ENCODE results near the gene KRT37. TPM values are rescaled to one million over a fixed set of nuclear protein-coding genes. Genes with fewer than 3 reads are reported as not detected.

KRT37 gene
- not detected in 2 replicates for total RNA-seq (ENCODE audit: low replicate concordance)
- long read RNA-seq = 0 reads

GRCh38 chr17:41424111-41424635 is at the start of gene KRT37:
Gene KRT37 (minus strand): TSS chr17:41424585. CDS start chr17:41424523, 62 bp downstream.
- no peak for DNase-seq (ENCODE audit: extremely low spot score, unreplicated experiment)
- peaks cover 5% of the 10 kb centered on the region for H3K4me1 Mint-ChIP-seq (ENCODE audit: unreplicated experiment)
- H3K36me3 Mint-ChIP-seq = peaks cover 5% of the 10 kb centered on the region
- H3K27ac Mint-ChIP-seq = no peak within 1 kb of the TSS
- H3K4me3 Mint-ChIP-seq = no peak within 1 kb of the TSS
- H3K27me3 Mint-ChIP-seq = no peaks in the 10 kb centered on the region
- no peaks in the 10 kb centered on the region for H3K9me3 Mint-ChIP-seq
- no peak for TF ChIP-seq CTCF (conservative IDR thresholded peaks at IDR 0.05)

DNA sequence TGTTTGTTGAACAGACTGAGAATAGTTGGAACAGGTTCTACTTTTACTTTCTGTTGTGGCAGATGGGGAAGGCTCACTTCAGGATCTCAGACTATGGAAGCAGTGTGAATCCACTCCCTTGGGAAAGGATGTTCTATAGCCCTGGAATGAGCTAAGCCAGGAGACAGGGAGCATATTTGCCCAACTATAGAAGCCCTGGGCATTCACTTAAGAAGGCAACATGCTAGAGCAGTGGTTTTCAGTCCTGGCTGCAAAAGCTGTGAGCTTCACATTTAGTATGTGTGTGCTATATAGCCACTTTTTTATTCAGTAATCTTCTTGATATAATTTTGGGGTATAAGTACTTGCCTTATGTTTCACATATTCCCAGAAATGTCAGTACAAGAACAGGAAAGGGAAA is 44.0 kb upstream of the KRT37 start:
- no peak for DNase-seq (ENCODE audit: extremely low spot score, unreplicated experiment)
- Mint-ChIP-seq H3K27ac (no peak overlapping the region), H3K36me3 (no peaks in the 10 kb centered on the region), H3K27me3 (peaks cover 2% of the 10 kb centered on the region), H3K9me3 (peaks cover 11% of the 10 kb centered on the region), H3K4me3 (no peak overlapping the region), H3K4me1 (ENCODE audit: unreplicated experiment) (peaks cover 6% of the 10 kb centered on the region)
- no peak for TF ChIP-seq CTCF (conservative IDR thresholded peaks at IDR 0.05)

DNA sequence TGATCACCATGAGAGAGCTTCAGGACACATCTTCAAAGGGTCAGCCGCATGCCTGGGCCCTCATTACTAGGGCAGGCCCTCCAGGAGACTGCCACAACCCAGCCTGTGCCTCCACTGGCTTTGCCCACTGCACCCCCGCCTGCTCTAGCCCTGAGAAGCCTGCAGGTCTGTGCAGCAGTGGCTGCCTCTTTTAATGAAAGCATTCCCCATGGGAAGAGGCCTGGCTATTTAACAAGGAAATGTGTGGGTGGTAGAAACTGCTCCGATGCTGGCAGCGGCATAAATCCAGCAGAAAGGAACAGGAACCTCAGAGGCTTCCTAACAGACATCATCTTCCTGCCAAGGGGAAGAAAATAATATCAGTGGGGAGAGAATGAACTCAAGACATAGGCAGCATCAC is 43.2 kb upstream of the KRT37 start:
- H3K36me3 Mint-ChIP-seq = no peaks in the 10 kb centered on the region
- peaks cover 2% of the 10 kb centered on the region for H3K27me3 Mint-ChIP-seq
- H3K4me3 Mint-ChIP-seq = no peak overlapping the region
- peaks cover 6% of the 10 kb centered on the region for H3K9me3 Mint-ChIP-seq
- TF ChIP-seq CTCF (conservative IDR thresholded peaks at IDR 0.05) = no peak
- no peak for DNase-seq (ENCODE audit: extremely low spot score, unreplicated experiment)
- peaks cover 6% of the 10 kb centered on the region for H3K4me1 Mint-ChIP-seq (ENCODE audit: unreplicated experiment)
- H3K27ac Mint-ChIP-seq = no peak overlapping the region

- no peak within 1 kb of the TSS for H3K27ac Mint-ChIP-seq
Observed at GRCh38 chr17:41466988-41467387, 42.6 kb upstream of the KRT37 start, which contains the start of gene KRT32. Gene KRT32 (minus strand): TSS chr17:41467386. CDS start chr17:41467325, 61 bp downstream.

GRCh38 chr17:41464682-41465081 is 40.3 kb upstream of the KRT37 start:
- no peak for TF ChIP-seq CTCF (conservative IDR thresholded peaks at IDR 0.05)
- DNase-seq (ENCODE audit: extremely low spot score, unreplicated experiment) = no peak
- Mint-ChIP-seq H3K4me3 (peak overlapping the region; percentile 60), H3K36me3 (no peaks in the 10 kb centered on the region), H3K27ac (peak overlapping the region; percentile 80), H3K9me3 (peaks cover 6% of the 10 kb centered on the region), H3K27me3 (peaks cover 2% of the 10 kb centered on the region), H3K4me1 (ENCODE audit: unreplicated experiment) (peaks cover 10% of the 10 kb centered on the region)

More at GRCh38 chr17:41466988-41467387, 42.6 kb upstream of the KRT37 start, which contains the start of gene KRT32:
- Mint-ChIP-seq H3K9me3 (peaks cover 6% of the 10 kb centered on the region), H3K27me3 (peaks cover 2% of the 10 kb centered on the region), H3K36me3 (no peaks in the 10 kb centered on the region), H3K4me3 (no peak within 1 kb of the TSS), H3K4me1 (ENCODE audit: unreplicated experiment) (peaks cover 6% of the 10 kb centered on the region)
- no peak for DNase-seq (ENCODE audit: extremely low spot score, unreplicated experiment)
- no peak for TF ChIP-seq CTCF (conservative IDR thresholded peaks at IDR 0.05)

All from type B pancreatic cell (in vitro differentiated cells).